Measurements from ENCODE around the gene SLC6A17.

The SLC6A17 gene

GRCh38 chr1:110151175-110151669, 928 bp downstream of the SLC6A17 start:
- DNase-seq (ENCODE audit: low read depth): peak; percentile 6
- TF ChIP-seq CTCF (IDR thresholded peaks at IDR 0.05; ENCODE audit: insufficient read depth, low read depth, low read length, missing control alignments): no peak
- no peak overlapping the region for H3K4me3 ChIP-seq (ENCODE audit: low read length)

- H3K4me3 ChIP-seq (ENCODE audit: low read length): no peak overlapping the region
- TF ChIP-seq CTCF (IDR thresholded peaks at IDR 0.05; ENCODE audit: insufficient read depth, low read depth, low read length, missing control alignments): no peak
- peak; percentile 63 for DNase-seq (ENCODE audit: low read depth)
These were observed 2.0 kb downstream of the SLC6A17 start for GRCh38 chr1:110152133-110152785.

GRCh38 chr1:110153407-110153950, 3.2 kb downstream of the SLC6A17 start:
- no peak for TF ChIP-seq CTCF (IDR thresholded peaks at IDR 0.05; ENCODE audit: insufficient read depth, low read depth, low read length, missing control alignments)
- H3K4me3 ChIP-seq (ENCODE audit: low read length): no peak overlapping the region
- no peak for DNase-seq (ENCODE audit: low read depth)

- DNase-seq (ENCODE audit: low read depth): peak; percentile 71
- no peak overlapping the region for H3K4me3 ChIP-seq (ENCODE audit: low read length)
- no peak for TF ChIP-seq CTCF (IDR thresholded peaks at IDR 0.05; ENCODE audit: insufficient read depth, low read depth, low read length, missing control alignments)
These were observed 5.7 kb downstream of the SLC6A17 start for GRCh38 chr1:110155878-110156522.

GRCh38 chr1:110158261-110158660, 8.0 kb downstream of the SLC6A17 start:
- DNase-seq (ENCODE audit: low read depth): peak; percentile 51
- no peak for TF ChIP-seq CTCF (IDR thresholded peaks at IDR 0.05; ENCODE audit: insufficient read depth, low read depth, low read length, missing control alignments)
- H3K4me3 ChIP-seq (ENCODE audit: low read length): no peak overlapping the region

- TF ChIP-seq CTCF (IDR thresholded peaks at IDR 0.05; ENCODE audit: insufficient read depth, low read depth, low read length, missing control alignments): no peak
- DNase-seq (ENCODE audit: low read depth): no peak
- H3K4me3 ChIP-seq (ENCODE audit: low read length): no peak overlapping the region
These were observed 8.9 kb downstream of the SLC6A17 start for GRCh38 chr1:110159168-110159567.

Data from epithelial cell of esophagus (primary cell).